Muscle layer of colon (tissue), 2 donors: ENCODE results near the gene CEP192.

ENCODE experiments used
- H3K27ac ChIP-seq: one replicate; pipeline ENCODE4 v1.7.0; 2013; ENCODE audit warnings: low read depth, mild to moderate bottlenecking, low read length, moderate library complexity
- H3K27me3 ChIP-seq, 2 donors: one replicate each; pipeline ENCODE4 v1.7.0; 2013; ENCODE audit warnings: low read length in 2 of 2, mild to moderate bottlenecking in 2 of 2; ENCODE audit not compliant: insufficient read depth in 2 of 2, control insufficient read depth in 1 of 2
- H3K36me3 ChIP-seq: one replicate; pipeline ENCODE4 v1.7.0; 2013; ENCODE audit warnings: mild to moderate bottlenecking, low read length; ENCODE audit not compliant: insufficient read depth
- H3K4me1 ChIP-seq: one replicate; pipeline ENCODE4 v1.7.0; 2013; ENCODE audit warnings: mild to moderate bottlenecking, low read length; ENCODE audit not compliant: insufficient read depth
- H3K4me3 ChIP-seq, 2 donors: one replicate each; pipeline ENCODE4 v1.7.0; 2013; ENCODE audit warnings: low read length in 2 of 2, low read depth in 1 of 2, mild to moderate bottlenecking in 1 of 2, moderate library complexity in 1 of 2
- H3K9ac ChIP-seq: one replicate; pipeline ENCODE4 v1.7.0; 2013; ENCODE audit warnings: low read length
- H3K9me3 ChIP-seq: one replicate; pipeline ENCODE4 v1.7.0; 2013; ENCODE audit warnings: mild to moderate bottlenecking, low read length
- donor health status: abdominal sarcoma.
- donor health status: Adenocarcinoma of cecum.

Gene CEP192

GRCh38 chr18:13161276-13161899, 170.2 kb downstream of the CEP192 start:
- peaks cover 7% of the 10 kb centered on the region for H3K9me3 ChIP-seq
- no peak overlapping the region for H3K9ac ChIP-seq
- no peak overlapping the region for H3K27ac ChIP-seq
- H3K4me1 ChIP-seq, result no peaks in the 10 kb centered on the region
- H3K4me3 ChIP-seq, result no peak overlapping the region
- H3K27me3 ChIP-seq, result no peaks in the 10 kb centered on the region
- H3K36me3 ChIP-seq, result no peaks in the 10 kb centered on the region

DNA sequence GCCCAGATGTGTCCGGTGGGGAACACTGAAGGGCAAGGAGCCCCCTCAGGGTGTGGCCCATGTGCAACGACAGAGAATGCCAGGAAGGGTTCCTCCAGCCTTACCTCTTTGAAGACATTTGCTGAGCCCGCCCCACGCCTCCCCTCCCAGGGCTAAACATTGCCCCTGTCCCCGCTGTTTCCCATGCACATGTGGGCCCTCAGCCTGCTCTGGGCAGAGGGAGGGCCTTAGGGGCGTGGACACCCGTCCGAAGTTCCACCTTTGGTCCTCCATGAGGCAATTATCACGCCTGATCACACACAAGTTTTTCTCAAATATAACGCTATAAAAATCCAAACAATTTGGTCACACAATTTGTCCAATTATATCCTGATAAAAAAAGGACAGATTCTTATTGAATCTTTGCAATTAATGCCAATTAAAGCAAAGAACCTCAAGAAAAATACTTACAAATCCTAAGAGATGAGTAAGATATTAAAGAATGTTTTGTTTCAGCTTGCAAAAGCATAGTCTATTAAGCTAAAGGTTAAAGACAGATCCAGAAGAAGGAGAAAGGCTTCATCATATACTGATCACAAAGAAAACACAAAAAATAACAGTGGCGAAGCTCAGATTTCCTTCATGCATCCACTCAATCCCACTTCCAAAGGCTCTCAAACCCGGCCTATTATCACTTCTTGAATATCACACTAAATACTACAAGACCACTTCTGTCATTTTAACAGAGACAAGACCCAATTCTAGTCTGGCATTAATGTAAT, 172.2 kb downstream of the CEP192 start:
- Histone ChIP-seq H3K9ac (no peak overlapping the region), H3K4me1 (no peaks in the 10 kb centered on the region), H3K36me3 (no peaks in the 10 kb centered on the region), H3K27ac (no peak overlapping the region), H3K27me3 (no peaks in the 10 kb centered on the region), H3K4me3 (no peak overlapping the region), H3K9me3 (no peaks in the 10 kb centered on the region)

GRCh38 chr18:13164406-13164805, 173.2 kb downstream of the CEP192 start:
- no peaks in the 10 kb centered on the region for H3K4me1 ChIP-seq
- H3K27ac ChIP-seq, result no peak overlapping the region
- no peak overlapping the region for H3K9ac ChIP-seq
- H3K36me3 ChIP-seq, result no peaks in the 10 kb centered on the region
- H3K4me3 ChIP-seq, result no peak overlapping the region
- H3K27me3 ChIP-seq, result no peaks in the 10 kb centered on the region
- H3K9me3 ChIP-seq, result no peaks in the 10 kb centered on the region

- H3K27me3 ChIP-seq, result no peaks in the 10 kb centered on the region
- no peak overlapping the region for H3K27ac ChIP-seq
- H3K4me1 ChIP-seq, result no peaks in the 10 kb centered on the region
- H3K4me3 ChIP-seq, result no peak overlapping the region
- no peaks in the 10 kb centered on the region for H3K9me3 ChIP-seq
- H3K36me3 ChIP-seq, result no peaks in the 10 kb centered on the region
- H3K9ac ChIP-seq, result no peak overlapping the region
Observed at GRCh38 chr18:13165636-13166423, 174.7 kb downstream of the CEP192 start.

DNA sequence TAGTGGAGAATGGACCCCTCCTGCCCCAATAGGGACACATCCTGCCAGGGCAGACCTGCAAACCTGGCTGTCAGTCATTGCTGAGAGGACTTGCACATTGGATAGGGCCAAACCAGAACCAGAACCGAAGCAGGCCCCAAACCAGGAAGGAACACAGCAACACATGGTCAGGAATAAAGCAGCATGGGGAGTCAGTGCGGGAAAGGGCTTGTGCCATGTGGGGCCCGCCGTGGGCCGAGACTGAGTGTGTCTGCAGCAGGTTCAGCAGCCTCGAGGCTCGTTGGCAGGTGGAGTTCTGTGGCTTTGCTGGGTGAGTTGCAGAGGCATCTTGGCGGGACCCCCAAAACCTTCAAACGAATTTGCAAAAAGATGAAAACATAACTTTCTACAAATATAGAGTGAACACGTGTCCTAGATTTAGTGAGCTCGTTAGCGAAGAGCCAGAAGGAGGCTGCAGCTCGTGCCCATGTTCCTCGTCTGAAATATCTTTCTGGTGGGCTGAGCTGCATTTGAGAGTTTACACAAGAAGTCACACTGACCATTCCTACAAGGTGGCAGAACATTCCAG, 182.5 kb downstream of the CEP192 start:
- no peak overlapping the region for H3K9ac ChIP-seq
- H3K4me1 ChIP-seq, result no peaks in the 10 kb centered on the region
- no peaks in the 10 kb centered on the region for H3K9me3 ChIP-seq
- H3K27me3 ChIP-seq, result no peaks in the 10 kb centered on the region
- no peak overlapping the region for H3K27ac ChIP-seq
- no peaks in the 10 kb centered on the region for H3K36me3 ChIP-seq
- no peak overlapping the region for H3K4me3 ChIP-seq
